ENCODE measurements around the gene BARHL1. TPM values are rescaled to one million over a fixed set of nuclear protein-coding genes. Genes with fewer than 3 reads are reported as not detected.

Gene BARHL1
- total RNA-seq, 2 donors from 2014 or later, result not detected

DNA sequence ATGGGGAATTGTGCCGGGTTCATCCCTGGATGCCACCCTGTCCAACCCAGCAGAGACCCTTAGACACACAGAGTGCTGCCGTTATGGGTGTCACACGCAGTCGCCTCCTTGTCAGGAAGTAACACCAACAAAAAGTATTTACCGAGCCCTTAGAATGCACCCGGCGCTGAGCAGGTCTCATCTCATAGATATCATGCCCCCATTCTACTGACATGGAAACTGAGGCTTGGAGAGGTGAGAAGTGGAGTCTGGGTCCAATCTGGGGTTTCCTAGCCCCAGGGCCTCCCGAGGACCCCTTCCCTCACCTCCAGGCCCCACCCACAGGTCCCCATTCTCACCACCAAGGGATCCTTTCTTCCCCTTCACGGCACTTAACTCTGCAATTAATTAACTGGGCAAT lies 36.8 kb upstream of the BARHL1 start:
- no peak overlapping the region for H3K27ac ChIP-seq
- no peaks in the 10 kb centered on the region for H3K27me3 ChIP-seq (replicated peaks; ENCODE audit: insufficient read depth)
- H3K4me1 ChIP-seq (replicated peaks), result no peaks in the 10 kb centered on the region
- H3K9me3 ChIP-seq, result no peaks in the 10 kb centered on the region
- no peaks in the 10 kb centered on the region for H3K36me3 ChIP-seq
- TF ChIP-seq POLR2A (IDR thresholded peaks at IDR 0.05), result no peak
- TF ChIP-seq, protein P1, sequence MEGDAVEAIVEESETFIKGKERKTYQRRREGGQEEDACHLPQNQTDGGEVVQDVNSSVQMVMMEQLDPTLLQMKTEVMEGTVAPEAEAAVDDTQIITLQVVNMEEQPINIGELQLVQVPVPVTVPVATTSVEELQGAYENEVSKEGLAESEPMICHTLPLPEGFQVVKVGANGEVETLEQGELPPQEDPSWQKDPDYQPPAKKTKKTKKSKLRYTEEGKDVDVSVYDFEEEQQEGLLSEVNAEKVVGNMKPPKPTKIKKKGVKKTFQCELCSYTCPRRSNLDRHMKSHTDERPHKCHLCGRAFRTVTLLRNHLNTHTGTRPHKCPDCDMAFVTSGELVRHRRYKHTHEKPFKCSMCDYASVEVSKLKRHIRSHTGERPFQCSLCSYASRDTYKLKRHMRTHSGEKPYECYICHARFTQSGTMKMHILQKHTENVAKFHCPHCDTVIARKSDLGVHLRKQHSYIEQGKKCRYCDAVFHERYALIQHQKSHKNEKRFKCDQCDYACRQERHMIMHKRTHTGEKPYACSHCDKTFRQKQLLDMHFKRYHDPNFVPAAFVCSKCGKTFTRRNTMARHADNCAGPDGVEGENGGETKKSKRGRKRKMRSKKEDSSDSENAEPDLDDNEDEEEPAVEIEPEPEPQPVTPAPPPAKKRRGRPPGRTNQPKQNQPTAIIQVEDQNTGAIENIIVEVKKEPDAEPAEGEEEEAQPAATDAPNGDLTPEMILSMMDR (IDR thresholded peaks at IDR 0.05), result no peak
- no peak for TF ChIP-seq POLR2AphosphoS5 (IDR thresholded peaks at IDR 0.05)
- H3K4me3 ChIP-seq, result no peak overlapping the region
- WGBS, result 89% methylated on average over 9 of the region's 9 CpGs
- intact Hi-C loops (cut with DNase I), result no loop called here
- no peak for DNase-seq (ENCODE audit: low spot score)

DNA sequence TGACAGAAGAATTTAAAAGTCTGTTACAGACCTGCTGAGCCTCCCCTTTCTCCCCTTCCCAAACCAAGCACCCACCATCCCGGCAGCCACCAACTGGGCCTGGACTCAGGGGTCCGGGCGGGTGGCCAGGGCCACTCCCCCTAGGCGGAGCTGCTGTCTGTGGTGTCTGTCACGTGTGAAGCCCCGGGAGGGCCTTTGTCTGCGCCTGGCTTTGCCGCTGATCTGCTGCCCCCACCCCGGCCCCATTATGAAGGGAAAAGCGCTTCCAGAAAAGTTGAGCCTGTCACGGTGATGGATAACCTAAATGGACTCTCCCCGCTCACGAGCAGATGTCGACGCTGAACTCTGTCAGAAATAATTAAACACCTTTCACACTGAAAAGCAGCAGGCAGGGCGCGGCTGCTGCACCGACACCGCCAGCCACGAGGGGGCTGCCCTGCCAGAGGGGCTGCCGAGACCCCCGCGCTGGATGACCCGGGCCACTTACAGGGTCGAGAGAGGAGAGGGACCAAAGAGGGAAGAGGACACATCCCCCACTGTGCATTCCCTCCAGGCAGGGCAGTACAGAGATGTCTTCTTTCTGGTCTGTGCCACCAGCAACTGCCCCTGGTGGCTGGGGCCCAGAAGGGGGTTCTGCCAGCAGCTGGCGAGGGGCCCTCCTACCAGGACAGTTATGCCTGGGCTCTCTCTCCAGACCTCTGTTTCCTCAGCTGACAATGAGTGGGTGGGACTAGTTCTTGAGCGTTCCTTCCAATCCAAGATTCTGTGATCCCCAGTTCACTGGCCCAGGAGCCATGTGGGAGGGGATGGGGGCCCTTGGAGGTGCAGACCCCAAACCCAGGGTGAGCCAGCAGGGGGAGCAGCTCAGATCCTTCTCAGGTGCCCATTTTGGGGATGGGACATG lies 36.0 kb upstream of the BARHL1 start:
- Histone ChIP-seq H3K9me3 (no peaks in the 10 kb centered on the region), H3K4me3 (no peak overlapping the region), H3K4me1 (replicated peaks) (no peaks in the 10 kb centered on the region), H3K36me3 (no peaks in the 10 kb centered on the region), H3K27me3 (replicated peaks; ENCODE audit: insufficient read depth) (no peaks in the 10 kb centered on the region), H3K27ac (no peak overlapping the region)
- WGBS, result 4% methylated on average over 27 of the region's 27 CpGs
- intact Hi-C loops (cut with DNase I), result no loop called here
- no peak for DNase-seq (ENCODE audit: low spot score)
- TF ChIP-seq POLR2A (IDR thresholded peaks at IDR 0.05) (no peak), POLR2AphosphoS5 (IDR thresholded peaks at IDR 0.05) (no peak)
- TF ChIP-seq, protein P1 (IDR thresholded peaks at IDR 0.05), result no peak

DNA sequence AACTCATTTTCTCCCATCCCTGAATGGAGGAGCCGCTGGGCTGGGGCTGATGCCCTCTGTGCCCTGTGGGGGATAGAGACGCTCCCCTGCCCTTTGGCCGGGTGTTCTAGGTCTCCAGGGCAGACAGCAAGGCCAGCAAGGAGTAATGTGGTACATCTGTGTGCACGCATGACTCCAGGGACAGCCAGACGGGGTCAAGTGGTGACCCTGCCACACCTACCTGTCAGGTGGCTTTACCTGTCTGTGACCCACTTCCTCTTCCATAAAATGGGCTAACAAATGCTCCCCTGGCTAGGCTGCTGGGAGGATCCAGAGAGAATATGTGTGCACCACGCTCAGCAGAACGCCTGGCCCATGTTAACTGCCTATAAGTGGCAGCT lies 35.4 kb upstream of the BARHL1 start:
- Histone ChIP-seq H3K27me3 (replicated peaks; ENCODE audit: insufficient read depth) (no peaks in the 10 kb centered on the region), H3K27ac (no peak overlapping the region), H3K4me3 (no peak overlapping the region), H3K36me3 (no peaks in the 10 kb centered on the region), H3K4me1 (replicated peaks) (no peaks in the 10 kb centered on the region), H3K9me3 (no peaks in the 10 kb centered on the region)
- 89% methylated on average over 7 of the region's 7 CpGs for WGBS
- intact Hi-C loops (cut with DNase I), result no loop called here
- DNase-seq (ENCODE audit: low spot score), result no peak
- no peak for TF ChIP-seq POLR2A (IDR thresholded peaks at IDR 0.05)
- no peak for TF ChIP-seq POLR2AphosphoS5 (IDR thresholded peaks at IDR 0.05)
- TF ChIP-seq, protein P1 (IDR thresholded peaks at IDR 0.05), result no peak

DNA sequence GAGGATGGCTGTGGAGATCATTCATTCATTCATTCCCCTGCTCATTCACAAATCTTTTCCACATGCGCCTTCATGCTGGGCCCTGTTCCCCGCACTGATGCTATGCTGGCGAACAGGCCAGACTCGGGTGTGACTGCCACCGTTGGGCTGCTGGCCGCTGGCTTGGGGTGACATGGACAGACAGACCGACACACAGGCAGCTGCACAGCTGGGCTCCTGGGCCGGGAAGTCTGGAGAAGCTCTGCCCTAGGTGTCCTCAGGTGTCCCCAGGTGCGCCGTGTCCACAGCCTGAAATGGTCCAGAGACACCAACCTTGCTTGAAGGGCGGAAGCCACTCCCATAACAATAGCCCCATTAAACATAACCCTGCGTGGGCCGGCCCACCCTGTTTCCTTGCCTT lies 35.0 kb upstream of the BARHL1 start:
- 95% methylated on average over 13 of the region's 13 CpGs for WGBS
- no peaks in the 10 kb centered on the region for H3K27me3 ChIP-seq (replicated peaks; ENCODE audit: insufficient read depth)

More for the DNA sequence above, 35.0 kb upstream of the BARHL1 start:
- no peak for DNase-seq (ENCODE audit: low spot score)
- Histone ChIP-seq H3K4me3 (no peak overlapping the region), H3K27ac (no peak overlapping the region), H3K9me3 (no peaks in the 10 kb centered on the region), H3K36me3 (no peaks in the 10 kb centered on the region), H3K4me1 (replicated peaks) (no peaks in the 10 kb centered on the region)
- intact Hi-C loops (cut with DNase I), result no loop called here
- TF ChIP-seq POLR2AphosphoS5 (IDR thresholded peaks at IDR 0.05) (no peak), POLR2A (IDR thresholded peaks at IDR 0.05) (no peak)
- TF ChIP-seq, protein P1 (IDR thresholded peaks at IDR 0.05), result no peak

All from prostate gland (tissue), 2 donors.